K562 (cell line): ENCODE results near the gene GSTA3.

Experiments used
- BMI1 ChIP-seq: fragments of 150-350 bp; IDR thresholded peaks from 2 replicates; pipeline ENCODE4 v1.6.1; 2014; ENCODE audit warnings: low read length
- CREB1 ChIP-seq, 2 experiments: sonication (generic) in 1 of 2; formaldehyde crosslinking in 1 of 2; IDR thresholded peaks; 2 replicates each; pipeline versions ENCODE4 v1.6.1 to v1.8.0; 2012 to 2022; ENCODE audit warnings: inconsistent platforms in 1 of 2, mild to moderate bottlenecking in 1 of 2, missing genetic modification reagents in 1 of 2, moderate library complexity in 1 of 2
- CTCF ChIP-seq, 3 experiments: IDR thresholded peaks in 2 of 3; conservative IDR thresholded peaks in 1 of 3; 2 replicates each; pipeline ENCODE4 v1.5.1; 2011 to 2012; ENCODE audit warnings: low read length in 3 of 3, mild to moderate bottlenecking in 3 of 3, control low read depth in 2 of 3, improper control_type of control experiment in 1 of 3, inconsistent platforms in 1 of 3, low read depth in 1 of 3, mixed read lengths in 1 of 3, moderate library complexity in 1 of 3; ENCODE audit not compliant: insufficient read depth in 2 of 3
- HMG20B ChIP-seq: fragments of 250-450 bp; sonication (Bioruptor Pico); IDR thresholded peaks from 2 replicates; pipeline ENCODE4 v1.5.0; 2021; ENCODE audit warnings: mild to moderate bottlenecking
- KLF16 ChIP-seq: IDR thresholded peaks from 2 replicates; pipeline ENCODE4 v1.6.1; 2016; ENCODE audit warnings: antibody characterized with exemption
- NRF1 ChIP-seq, 2 experiments: fragments of 450-650 bp; IDR thresholded peaks in 1 of 2; conservative IDR thresholded peaks in 1 of 2; 2 replicates each; pipeline ENCODE4 v1.6.1; 2014; ENCODE audit warnings: mild to moderate bottlenecking in 2 of 2
- POLR2A ChIP-seq: fragments of 450-650 bp; conservative IDR thresholded peaks from 2 replicates; pipeline ENCODE4 v1.6.1; 2016
- ZBTB7A ChIP-seq: IDR thresholded peaks from 2 replicates; pipeline ENCODE4 v1.6.1; 2011; ENCODE audit warnings: low read depth, mild to moderate bottlenecking, low read length, moderate library complexity, borderline replicate concordance; ENCODE audit not compliant: control insufficient read depth
- ZKSCAN1 ChIP-seq: fragments of 150-350 bp; IDR thresholded peaks from 2 replicates; pipeline ENCODE4 v1.6.1; 2016; ENCODE audit warnings: low read depth, low read length
- ZNF239 ChIP-seq: fragments of 250-450 bp; sonication (Bioruptor Pico); IDR thresholded peaks from 2 replicates; pipeline ENCODE4 v1.4.0; 2020; ENCODE audit warnings: mild to moderate bottlenecking
- ZNF584 ChIP-seq: fragments of 200-800 bp; sonication (Bioruptor generic); IDR thresholded peaks from 2 replicates; pipeline ENCODE4 v1.6.1; 2016; ENCODE audit warnings: low read depth, mild to moderate bottlenecking, missing genetic modification characterization, missing compliant biosample characterization

- TF ChIP-seq NRF1 (conservative IDR thresholded peaks at IDR 0.05 in 1 of 2, IDR thresholded peaks at IDR 0.05 in 1 of 2): no peak
- TF ChIP-seq ZNF239: no peak
- TF ChIP-seq ZKSCAN1: no peak
- no peak for TF ChIP-seq ZNF584 (CRISPR knock-in tag)
- TF ChIP-seq CTCF (IDR thresholded peaks at IDR 0.05 in 2 of 3, conservative IDR thresholded peaks at IDR 0.05 in 1 of 3; ENCODE audit: insufficient read depth in 2 of 3, low read depth in 1 of 3, low read length in 3 of 3): no peak
- TF ChIP-seq KLF16: no peak
- no peak for TF ChIP-seq ZBTB7A
- TF ChIP-seq POLR2A: no peak
- no peak for TF ChIP-seq HMG20B
- no peak for TF ChIP-seq BMI1
- TF ChIP-seq CREB1 (IDR thresholded peaks at IDR 0.05): no peak
- TF ChIP-seq CREB1 (CRISPR knock-in tag; IDR thresholded peaks at IDR 0.05): no peak
Observed at GRCh38 chr6:52927451-52927850, 18.0 kb upstream of the GSTA3 start.
